HG03039 (cell line): Measurements from ENCODE around the gene CMSS1.
"Not testable (repeated sequence)": the region's sequence is repeated elsewhere in the genome, so short reads cannot be mapped to it uniquely, and the experiment has no call there.

Experiments
- ATAC-seq: cut with Tn5 transposase; IDR thresholded peaks from one replicate; pipeline ENCODE4 v1.9.1; 2021; ENCODE audit warnings: mild to moderate bottlenecking, moderate library complexity; ENCODE audit not compliant: unreplicated experiment

The CMSS1 gene

DNA sequence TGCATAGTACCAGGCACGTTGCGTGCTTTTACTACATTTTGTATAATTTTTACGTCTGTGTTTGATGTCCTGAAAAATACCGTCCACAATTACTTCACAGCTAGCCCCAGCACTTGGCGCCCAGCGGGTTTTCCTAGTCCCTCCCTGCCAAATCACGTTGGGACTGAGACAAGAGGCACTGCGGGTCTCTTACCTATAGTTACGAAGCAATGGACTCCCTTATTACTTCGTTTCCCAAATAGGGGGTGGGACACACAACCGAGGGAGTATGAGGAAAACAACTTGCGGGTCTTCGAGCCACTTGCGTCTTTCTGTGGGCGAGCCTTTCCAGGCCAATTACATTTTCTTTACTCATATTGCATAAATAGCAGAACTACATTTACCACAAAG is 620 bp upstream of the CMSS1 start:
- no peak for ATAC-seq

DNA sequence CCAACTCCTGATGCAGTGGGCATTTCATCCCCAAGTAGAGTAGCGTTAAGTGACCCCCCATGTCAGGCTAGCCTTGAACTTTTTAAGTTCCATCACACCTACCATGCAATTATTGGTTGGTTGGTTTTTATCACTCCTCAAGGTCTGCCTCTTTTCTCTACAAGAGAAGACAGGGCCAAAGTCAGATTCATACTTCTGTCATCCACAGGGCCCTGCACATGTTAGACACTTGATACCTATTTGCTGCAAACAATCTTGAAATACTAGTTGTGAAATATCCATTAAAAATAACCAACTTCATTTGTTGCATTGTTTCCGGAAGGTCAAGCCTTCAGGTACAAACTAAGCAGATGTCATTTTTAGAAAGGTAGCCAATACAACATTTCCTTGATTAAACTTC is 1.2 kb downstream of the CMSS1 start:
- ATAC-seq: no peak

DNA sequence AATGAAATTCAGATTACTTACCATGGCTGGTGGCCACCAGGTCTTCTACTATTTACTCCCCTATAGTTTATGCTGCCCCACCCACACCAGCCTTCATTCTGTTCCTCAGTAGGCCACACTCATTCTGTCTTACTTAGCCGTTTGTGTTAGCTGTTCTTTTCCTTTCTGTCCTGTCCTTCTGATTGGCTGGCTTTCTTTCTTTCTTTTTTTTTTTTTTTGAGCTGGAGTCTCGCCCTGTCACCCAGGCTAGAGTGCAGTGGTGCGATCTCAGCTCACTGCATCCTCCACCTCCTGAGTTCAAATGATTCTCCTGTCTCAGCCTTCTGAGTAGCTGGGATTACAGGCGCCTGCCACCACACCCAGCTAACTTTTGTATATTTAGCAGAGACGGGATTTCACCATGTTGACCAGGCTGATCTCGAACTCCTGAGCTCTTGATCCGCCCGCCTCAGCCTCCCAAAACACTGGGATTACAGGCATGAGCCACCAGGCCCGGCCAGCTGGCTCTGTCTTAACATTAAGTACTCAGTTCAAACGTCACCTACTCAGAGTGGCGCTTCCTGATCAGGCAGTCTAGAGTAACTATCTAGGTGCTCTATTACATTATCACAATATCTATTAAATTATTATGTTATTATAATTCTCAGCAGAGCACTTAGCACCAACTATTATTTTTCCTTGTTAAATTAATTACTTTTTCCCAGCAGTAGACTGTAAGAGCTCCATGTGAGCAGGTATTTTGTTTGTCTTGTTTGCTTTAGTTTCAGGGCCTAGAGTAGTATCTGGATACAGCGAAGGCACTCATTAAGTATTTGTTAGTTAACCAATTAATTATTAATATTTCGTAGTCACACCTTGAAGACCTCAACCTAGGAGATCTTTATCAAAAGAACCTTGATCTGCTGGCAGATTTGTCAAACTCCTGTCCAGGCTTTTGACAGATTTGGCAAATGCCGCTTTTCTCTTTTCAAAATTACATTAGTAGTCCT is 6.4 kb downstream of the CMSS1 start:
- ATAC-seq: no peak

DNA sequence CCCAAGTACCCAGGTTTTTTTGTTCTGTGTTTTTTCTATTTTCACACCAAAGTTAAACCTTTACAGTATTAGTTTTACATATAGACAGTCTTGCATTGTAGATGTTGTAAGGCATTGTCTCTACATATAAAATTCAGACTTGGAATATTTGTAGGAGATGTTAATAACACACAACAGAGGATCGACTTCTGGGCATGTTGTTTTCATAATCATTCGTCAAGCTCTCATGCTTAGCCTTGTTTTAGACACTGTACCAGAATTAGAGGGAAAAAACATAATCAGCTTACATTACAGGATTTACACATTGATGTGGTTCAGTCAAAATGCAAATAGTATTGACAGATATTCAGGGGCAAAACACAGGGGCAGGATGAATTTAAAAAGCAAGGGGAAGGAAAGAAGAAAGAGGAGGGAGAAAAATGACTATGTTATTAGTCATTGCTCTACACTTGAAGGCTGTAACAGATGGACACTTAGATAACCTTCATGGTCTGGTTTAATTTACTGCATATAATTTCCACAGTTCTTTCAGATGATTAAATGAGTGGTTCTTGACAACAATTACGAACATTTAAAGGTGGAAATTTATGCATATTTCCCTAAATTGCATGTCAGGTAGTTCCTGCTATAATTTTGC is 7.5 kb downstream of the CMSS1 start:
- ATAC-seq: no peak

DNA sequence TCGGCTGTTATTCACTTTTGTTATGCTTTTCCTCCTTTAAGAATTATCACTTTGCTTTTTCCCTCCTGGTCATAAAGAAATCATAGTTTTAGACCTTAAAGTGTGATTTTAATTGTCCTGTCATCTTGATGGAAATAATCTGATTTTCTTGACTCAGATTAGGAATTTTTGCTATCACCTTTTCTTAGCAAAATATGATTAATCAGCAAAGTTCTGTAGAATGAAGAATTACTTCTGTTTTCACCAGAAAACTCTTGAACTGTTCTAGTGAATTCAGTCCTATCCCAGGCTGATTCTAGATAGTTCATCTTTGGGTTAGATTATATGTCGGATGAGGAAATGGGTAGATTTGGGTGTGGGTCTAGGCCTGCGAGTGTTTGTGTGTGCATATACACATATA is 12.2 kb downstream of the CMSS1 start:
- ATAC-seq: no peak

DNA sequence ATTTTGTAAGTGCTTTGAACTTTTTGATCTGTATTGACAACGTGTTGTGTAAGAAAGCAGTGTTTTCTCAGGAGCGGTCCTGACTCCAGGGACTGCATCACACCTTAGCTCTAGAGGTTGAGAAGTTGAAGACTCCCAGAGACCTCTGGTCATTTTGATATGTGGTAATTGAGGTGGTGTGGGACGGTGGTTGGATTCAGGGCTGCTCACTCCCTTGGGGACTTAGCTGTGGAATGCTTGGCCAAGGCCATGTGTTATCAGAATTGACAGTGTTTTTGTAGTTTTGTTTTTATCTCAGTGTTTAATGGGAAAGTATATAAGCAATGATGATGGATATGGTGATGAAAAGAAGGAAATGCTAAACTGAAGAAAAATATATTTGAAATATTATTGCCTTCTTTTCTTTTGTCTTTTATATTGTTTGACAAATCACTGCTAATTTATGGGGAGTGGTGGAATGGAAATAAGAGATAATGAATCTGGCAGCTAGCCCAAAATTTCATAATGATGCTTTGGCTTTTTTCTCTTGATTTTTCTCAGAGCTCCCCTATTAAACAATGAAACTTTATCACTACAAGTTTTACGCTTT is 16.0 kb downstream of the CMSS1 start:
- ATAC-seq: no peak

DNA sequence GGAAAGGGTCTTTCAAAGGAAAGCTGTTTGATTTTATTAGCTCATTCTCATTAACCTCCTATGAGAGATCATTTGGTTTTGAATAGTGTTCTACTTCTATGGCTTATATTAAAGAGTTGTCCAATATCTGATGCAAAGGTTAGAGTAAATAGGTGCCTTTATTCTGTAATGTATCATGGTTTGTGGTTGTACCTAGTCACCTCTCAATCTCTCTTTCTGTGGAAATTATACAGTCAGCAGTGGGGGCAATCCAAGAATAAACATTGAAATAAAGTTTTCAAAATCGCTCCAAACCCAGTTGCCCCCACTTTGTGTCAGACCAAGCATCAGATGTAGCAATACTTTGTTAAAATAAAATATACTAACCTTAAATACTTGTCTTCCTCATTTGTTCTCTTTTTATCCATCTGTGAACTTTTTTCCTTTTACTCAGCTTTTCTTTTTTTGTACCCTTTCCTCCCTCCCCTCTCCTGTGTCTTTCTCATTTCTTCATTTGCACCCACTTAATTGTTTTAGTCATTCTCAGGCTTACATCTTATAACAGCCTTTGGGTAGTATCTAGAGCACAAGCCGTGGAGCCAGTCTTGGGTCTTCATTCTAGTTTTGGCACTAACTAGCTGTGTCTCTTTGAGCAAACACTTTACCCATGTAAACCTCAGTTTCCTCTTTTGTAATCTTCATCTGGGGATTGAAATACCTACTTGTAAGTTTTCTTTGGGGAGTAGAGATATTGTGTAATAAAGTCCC is 16.7 kb downstream of the CMSS1 start:
- ATAC-seq: no peak

DNA sequence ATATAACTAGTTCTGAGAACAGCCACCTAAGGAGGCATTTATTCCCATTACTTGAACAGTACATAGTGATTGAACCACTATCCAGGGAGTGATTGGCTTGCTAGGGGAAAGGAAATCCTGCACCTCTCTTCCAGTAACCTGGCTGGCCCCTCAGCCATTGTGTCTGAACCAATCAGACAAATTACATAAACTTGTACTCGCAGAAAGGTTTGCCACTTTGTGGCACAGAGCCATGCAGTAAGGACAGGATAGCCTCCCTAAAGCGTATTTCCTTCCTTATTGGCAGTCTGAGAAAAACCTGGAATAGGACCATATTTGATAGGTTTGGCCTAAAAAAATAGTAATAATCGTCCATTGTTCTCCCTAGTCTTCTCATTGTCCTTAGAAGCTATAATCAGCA is 19.0 kb downstream of the CMSS1 start:
- ATAC-seq: no peak

DNA sequence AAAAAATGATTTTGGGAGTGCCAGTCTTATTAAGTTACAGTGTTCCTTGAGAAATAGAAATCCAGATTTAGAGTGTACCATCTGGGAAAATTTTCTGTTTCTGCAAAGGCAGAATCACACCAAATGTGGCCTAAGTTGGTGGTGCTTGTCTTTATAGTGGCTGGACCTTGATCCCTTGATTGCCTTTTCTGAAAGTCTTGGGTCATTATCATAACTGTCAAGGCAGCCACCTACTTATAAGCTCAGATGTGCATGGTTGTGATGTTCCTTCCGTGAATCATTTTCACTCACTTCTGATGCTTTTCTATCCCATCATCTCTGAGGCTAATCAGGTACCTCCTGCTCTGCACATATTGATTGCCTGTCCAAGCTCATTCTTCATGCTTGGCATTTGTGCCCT is 20.1 kb downstream of the CMSS1 start:
- no peak for ATAC-seq

DNA sequence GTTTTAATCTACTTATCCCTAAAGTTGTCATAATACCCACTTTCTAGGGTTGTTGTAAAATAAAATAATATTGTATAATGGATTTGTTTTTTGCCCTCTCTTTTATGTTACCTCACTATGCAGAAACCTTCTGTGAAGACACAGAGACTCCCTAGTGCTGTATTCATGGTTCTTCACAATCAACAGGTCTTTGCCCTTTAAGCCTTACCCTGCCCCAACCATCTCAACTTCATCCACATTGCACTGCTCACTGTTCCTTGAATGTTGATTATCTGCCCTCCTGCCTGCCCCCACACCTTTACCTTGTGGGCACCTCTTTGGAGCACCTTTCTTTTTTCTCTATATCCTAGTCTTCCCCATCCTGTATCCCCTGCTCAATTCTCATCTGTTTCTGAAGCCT is 21.1 kb downstream of the CMSS1 start:
- ATAC-seq: no peak

DNA sequence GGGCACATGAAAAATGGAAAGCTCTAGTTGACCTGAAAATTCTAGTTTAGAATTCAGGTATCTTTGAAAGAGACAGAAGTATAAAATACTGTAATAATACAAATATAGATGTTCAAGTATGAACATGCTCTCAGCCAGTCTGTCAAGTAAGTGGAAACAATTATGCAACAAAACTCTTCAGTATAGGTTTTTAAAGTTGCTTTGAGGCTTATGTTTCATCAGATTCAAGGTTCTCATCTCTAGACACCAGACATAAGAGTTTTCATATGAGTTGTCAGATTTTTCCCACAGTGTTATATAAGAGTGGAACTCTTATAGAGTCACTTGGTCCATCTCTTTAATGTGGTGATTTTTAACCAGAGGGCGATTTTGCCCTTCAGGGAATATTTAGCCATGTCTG is 22.0 kb downstream of the CMSS1 start:
- ATAC-seq: no peak

DNA sequence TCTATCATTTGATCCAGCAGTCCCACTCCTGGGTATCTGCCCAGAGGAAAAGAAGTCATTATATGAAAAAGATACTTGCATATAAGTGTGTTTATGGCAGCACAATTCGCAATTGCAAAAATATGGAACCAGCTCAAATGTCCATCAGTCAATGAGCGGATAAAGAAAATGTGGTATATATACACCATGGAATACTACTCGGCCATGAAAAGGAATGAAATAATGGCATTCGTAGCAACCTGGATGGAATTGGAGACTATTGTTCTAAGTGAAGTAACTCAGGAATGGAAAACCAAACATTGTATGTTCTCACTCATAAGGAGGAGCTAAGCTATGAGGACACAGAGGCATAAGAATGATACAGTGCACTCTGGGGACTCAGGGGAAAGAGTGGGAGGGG is 24.3 kb downstream of the CMSS1 start:
- ATAC-seq: not testable (repeated sequence)

DNA sequence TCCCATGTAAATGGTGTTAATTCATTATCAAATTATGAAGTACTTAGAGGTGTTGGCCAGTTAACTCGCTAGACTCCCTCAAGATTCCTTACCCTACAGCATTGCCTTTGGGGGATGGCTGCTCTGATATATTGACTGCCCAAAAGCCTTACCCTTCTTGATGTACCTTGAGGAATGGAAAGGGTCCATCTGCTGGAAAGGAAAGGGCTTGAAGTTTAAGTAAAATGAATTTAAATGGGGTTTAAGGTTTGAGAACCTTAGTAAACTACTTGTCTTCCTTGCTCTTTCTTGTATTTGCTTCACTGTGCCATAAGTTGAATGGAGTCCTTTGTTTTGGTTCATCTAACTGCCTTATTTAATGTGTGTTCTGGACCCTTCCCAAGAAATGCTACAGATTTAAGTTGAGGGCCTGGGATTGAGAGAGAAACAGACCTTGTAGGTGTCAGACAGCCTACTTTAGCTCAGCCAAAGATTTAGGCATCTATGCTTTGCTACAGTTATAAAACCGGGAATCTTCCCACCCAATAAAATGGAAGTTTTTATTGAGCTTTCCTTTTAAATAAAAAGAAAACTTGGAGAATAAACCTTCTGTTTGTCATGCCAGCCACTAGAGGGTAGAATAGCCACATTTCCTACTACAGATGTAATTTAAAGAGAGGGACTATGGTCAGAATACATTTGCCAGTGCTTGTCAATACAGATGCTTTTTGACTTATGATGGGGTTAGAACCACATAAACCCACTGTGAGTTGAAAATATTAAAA is 25.3 kb downstream of the CMSS1 start:
- no peak for ATAC-seq

DNA sequence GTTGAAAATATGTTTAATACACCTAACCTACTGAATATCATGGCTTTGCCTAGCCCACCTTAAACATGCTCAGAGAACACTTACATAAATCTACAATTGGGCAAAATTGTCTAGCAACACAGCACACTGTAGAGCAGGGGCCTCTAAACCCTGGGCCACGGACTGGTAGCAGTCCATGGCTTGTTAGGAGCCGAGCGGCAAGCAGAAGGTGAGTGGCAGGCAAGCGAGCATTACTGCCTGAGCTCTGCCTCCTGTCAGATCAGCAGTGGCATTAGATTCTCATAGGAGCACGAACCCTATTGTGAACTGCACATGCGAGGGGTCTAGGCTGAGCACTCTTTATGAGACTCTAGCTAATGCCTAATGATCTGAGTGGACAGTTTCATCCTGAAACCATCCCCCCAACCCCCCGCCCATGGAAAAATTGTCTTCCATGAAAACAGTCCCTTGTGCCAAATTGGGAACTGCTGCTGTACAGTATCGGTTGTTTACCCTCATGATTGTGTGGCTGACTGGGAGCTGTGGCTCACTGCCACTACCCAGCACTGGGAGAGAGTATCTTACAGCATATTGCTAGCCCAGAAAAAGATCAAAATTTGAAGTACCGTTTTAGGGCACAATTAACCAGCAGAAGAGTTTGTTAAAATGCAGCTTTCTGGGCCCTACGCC is 26.1 kb downstream of the CMSS1 start:
- no peak for ATAC-seq

DNA sequence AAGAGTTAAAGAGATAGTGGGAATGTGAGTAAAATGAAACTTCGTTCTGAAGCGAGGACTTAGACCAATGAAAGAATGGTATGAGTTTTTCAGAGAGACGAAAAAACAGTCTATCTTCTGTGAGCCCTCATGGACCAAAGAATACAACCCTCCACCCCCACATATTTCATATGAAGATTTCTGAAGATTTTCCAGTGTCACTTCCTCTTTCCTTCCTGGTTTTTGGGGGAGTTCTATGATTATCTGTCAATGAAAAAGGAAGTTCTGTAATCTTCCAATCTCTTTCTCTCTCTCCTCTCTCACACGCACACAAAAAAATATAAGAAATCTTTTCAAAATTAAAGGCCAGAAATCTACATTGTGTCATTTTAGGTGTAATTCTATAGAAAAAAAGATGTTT is 27.7 kb downstream of the CMSS1 start:
- no peak for ATAC-seq

DNA sequence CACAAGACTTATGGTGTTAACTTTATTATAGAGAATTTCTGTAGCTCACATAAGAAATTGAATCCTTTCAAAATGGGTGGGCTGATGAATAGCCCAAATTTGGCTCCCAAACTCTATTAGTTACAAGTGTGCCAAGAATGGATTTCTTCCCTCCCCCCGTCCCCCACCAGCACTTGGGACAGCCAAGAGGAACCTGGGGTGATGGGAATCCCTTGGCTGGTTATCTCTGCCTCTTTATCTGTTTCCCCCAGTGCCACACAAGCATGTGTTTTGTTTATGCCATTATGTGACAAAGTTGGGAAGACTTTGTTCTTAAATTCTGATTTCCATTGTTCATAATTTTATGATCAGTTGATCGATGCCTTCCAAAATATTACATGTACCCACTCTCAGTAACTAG is 28.3 kb downstream of the CMSS1 start:
- ATAC-seq: no peak

DNA sequence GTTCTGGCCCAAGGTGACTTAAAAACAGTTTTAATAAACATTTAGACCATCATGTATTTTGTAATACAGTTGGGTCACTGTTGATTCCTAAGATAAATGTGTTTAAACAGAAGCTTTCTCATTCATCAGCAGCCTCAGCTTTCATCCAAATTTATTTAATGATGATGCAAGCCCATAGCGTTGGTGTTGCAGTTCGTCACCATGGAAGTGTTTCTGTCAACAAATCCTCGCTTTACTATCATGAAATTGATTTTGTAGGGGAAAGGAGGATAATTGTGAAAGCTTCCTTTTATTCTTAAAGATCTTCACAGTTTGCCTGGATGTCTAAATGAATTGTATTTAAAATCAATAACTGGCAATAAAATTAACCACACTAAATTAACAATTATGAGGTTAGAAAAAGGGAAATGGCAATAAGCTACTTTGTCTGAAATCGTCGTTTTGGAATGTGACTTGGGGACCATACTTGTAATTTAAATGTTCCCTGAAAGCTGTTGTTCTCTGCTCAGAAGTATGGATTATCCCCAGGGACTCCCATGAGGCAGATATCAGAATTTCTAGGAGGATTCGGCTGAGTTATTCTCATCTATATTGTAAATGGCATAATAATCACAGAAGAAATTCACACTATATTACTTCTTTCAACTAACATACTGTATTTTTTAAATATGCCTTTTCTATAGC is 29.0 kb downstream of the CMSS1 start:
- ATAC-seq: no peak

DNA sequence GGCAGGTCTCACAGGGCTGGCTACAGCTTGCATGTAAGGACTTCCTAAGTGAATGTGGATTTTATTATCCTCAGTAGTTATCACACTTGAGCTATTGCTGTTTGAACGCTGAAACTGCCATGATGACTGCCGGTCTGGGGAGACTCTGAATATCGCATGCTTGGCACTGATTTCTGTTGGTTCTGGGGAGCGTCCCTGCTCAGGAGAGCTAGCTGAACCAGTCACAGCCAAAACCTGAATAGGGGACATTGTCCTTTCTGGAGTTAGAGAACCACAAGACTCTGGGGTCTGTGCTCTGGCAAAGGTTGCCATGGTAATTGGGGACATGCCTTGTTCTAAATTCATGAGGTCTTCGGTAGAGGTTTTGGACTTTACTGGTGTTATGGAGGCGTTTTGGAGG is 30.8 kb downstream of the CMSS1 start:
- no peak for ATAC-seq

DNA sequence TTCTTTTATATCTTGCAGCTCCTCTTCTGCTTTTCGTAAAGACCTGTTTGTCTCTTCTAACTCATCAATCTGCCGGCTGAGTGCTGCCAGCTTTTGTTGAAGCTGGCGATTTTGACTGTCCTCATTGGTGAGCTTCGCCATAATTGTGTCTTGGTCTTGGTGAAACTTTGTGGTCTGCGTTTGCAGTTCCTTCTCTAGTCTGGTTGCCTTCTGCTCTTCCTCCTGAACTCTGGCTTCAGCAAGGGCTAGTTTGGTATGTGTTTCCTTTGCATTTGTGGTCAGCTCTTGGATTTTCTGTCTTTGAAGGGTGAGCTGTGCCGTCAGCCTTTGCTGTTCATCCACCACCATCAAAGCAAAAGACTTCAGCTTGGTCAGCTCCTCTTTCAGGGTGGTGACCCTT is 32.9 kb downstream of the CMSS1 start:
- no peak for ATAC-seq
